Measurements from ENCODE around the gene COX8C. TPM values are rescaled to one million over a fixed set of nuclear protein-coding genes. Genes with fewer than 3 reads are reported as not detected.

The COX8C gene
- total and polyA plus RNA-seq, 10 of the 15 experiments (the other 5 are each of a cell fraction or from before 2014, with no cell fraction given) = 0.15 to 0.20 TPM; not detected in 8

DNA sequence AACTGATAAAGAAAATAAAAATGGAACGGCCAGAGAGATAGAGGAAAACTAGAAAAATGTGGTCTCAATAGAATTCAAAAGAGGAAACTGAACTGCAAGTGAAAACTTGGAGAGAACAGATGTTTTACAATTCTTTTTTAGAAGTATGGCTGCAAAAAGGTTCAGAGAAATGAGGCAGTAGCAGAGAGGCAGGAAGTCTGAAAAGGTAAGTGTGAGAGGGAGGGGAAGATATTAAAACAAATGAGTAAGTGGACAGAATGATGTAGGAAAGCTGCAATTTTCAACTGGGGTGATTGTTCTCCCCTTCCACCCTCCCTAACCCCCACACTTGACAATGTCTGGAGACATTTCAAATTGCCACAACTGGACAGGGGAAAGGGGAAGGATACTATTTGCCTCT is 27.0 kb upstream of the COX8C start:
- BruUV-seq (replicated peaks) = no TSS peak
- TF ChIP-seq NFIC (IDR thresholded peaks at IDR 0.05; ENCODE audit: low read depth, low read length) = 0 out of 2 replicates have a peak, but pooled peaks have one; percentile 22
- TF ChIP-seq YY1 (IDR thresholded peaks at IDR 0.05; ENCODE audit: low read depth, low read length) = no peak
- Histone ChIP-seq H3K9ac (ENCODE audit: control insufficient read depth, insufficient read depth, low read length) (no peak overlapping the region), H3K9me3 (replicated peaks; ENCODE audit: control insufficient read depth, insufficient read depth, low read length) (no peaks in the 10 kb centered on the region), H3K27me3 (replicated peaks in 1 of 2; ENCODE audit: control insufficient read depth in 2 of 2, insufficient read depth in 2 of 2, low read length in 1 of 2) (no peaks in the 10 kb centered on the region), H3K36me3 (ENCODE audit: control insufficient read depth in 2 of 2, insufficient read depth in 2 of 2, low read length in 1 of 2) (peaks cover 0 to 3% of the 10 kb centered on the region in 2 experiments; a peak in 2 of 4 replicates), H3K79me2 (ENCODE audit: control insufficient read depth, insufficient read depth, low read length) (peaks cover 87% of the 10 kb centered on the region), H3K27ac (ENCODE audit: control insufficient read depth, insufficient read depth) (peak overlapping the region; percentile 66), H3K4me1 (ENCODE audit: control insufficient read depth, insufficient read depth, low read length) (peaks cover 27% of the 10 kb centered on the region), H3K4me2 (ENCODE audit: control insufficient read depth, insufficient read depth) (peak overlapping the region; percentile 71), H4K20me1 (ENCODE audit: control insufficient read depth, insufficient read depth) (no peaks in the 10 kb centered on the region), H2AFZ (ENCODE audit: control insufficient read depth, low read depth, low read length) (no peak overlapping the region), H3K4me3 (no peak overlapping the region; the same call in 1 of the 2 replicates)
- WGBS (ENCODE audit: insufficient coverage, insufficient replicate concordance, low lambda C conversion rate, missing lambda C conversion rate) = 0% methylated on average over 1 of the region's 1 CpG
- RAD21 ChIA-PET (ENCODE audit: unreplicated experiment) = interaction anchor here (1.1 to 3.0 kb wide), 2 partner anchors 10 to 12 kb away, joined by 5 to 12 read pairs; no protein-coding TSS in a partner anchor
- ATAC-seq (peak; percentile 64), FAIRE-seq (peak; percentile 65), DNase-seq (ENCODE audit: low read depth, low spot score) (no peak)
- CTCF ChIA-PET = interaction anchor here (4.6 kb wide), 1 partner anchor 10 kb away, joined by 26 read pairs; no protein-coding TSS in a partner anchor
- intact Hi-C loops (cut with micrococcal nuclease; ENCODE audit: unreplicated experiment) (no loop called here), in situ Hi-C loops (cut with MboI) (no loop called here)
- SMC1A ChIA-PET (ENCODE audit: uncharacterized antibody, unreplicated experiment) = interaction anchor here (0.6 to 7.4 kb wide), 4 partner anchors 9 to 28 kb away, joined by 3 to 41 read pairs (median 4); no protein-coding TSS in a partner anchor
- POLR2A ChIA-PET = no interaction called here

DNA sequence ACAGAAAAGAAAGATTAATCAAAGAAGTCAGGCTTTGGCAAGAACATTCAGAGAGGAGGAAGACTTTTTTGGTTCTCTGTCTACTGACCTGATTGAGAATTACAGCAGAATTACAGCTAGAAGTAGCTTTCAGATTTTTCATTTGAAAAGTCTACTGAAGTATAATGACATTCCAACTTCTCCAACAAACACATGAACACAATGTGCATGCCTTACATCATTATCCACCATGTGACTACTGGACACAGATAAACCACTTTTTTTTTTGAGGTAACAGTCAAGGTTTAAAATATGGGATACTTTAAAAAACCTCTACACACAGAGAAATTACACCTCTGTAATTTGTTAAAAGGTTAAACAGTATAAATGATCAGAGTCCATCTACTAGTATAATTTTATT is 26.5 kb upstream of the COX8C start:
- RAD21 ChIA-PET (ENCODE audit: unreplicated experiment) = interaction anchor here (1.1 to 3.0 kb wide), 2 partner anchors 9 to 11 kb away, joined by 5 to 12 read pairs; no protein-coding TSS in a partner anchor
- Histone ChIP-seq H4K20me1 (ENCODE audit: control insufficient read depth, insufficient read depth) (no peaks in the 10 kb centered on the region), H3K79me2 (ENCODE audit: control insufficient read depth, insufficient read depth, low read length) (peaks cover 86% of the 10 kb centered on the region), H3K4me2 (ENCODE audit: control insufficient read depth, insufficient read depth) (peak overlapping the region; percentile 71; the same call in 1 of the 2 replicates), H3K4me1 (ENCODE audit: control insufficient read depth, insufficient read depth, low read length) (peaks cover 27% of the 10 kb centered on the region), H3K9ac (ENCODE audit: control insufficient read depth, insufficient read depth, low read length) (no peak overlapping the region), H2AFZ (ENCODE audit: control insufficient read depth, low read depth, low read length) (no peak overlapping the region), H3K9me3 (replicated peaks; ENCODE audit: control insufficient read depth, insufficient read depth, low read length) (no peaks in the 10 kb centered on the region), H3K36me3 (ENCODE audit: control insufficient read depth in 2 of 2, insufficient read depth in 2 of 2, low read length in 1 of 2) (peaks cover 0 to 3% of the 10 kb centered on the region in 2 experiments; a peak in 2 of 4 replicates), H3K27ac (ENCODE audit: control insufficient read depth, insufficient read depth) (peak overlapping the region; percentile 66), H3K27me3 (replicated peaks in 1 of 2; ENCODE audit: control insufficient read depth in 2 of 2, insufficient read depth in 2 of 2, low read length in 1 of 2) (no peaks in the 10 kb centered on the region), H3K4me3 (no peak overlapping the region; the same call in 1 of the 2 replicates)
- no TSS peak for BruUV-seq (replicated peaks)
- CTCF ChIA-PET = interaction anchor here (4.6 kb wide), 1 partner anchor 10 kb away, joined by 26 read pairs; no protein-coding TSS in a partner anchor
- SMC1A ChIA-PET (ENCODE audit: uncharacterized antibody, unreplicated experiment) = interaction anchor here (0.6 to 7.4 kb wide), 4 partner anchors 8 to 29 kb away, joined by 3 to 41 read pairs (median 4); no protein-coding TSS in a partner anchor
- FAIRE-seq = no peak
- TF ChIP-seq, protein P1, sequence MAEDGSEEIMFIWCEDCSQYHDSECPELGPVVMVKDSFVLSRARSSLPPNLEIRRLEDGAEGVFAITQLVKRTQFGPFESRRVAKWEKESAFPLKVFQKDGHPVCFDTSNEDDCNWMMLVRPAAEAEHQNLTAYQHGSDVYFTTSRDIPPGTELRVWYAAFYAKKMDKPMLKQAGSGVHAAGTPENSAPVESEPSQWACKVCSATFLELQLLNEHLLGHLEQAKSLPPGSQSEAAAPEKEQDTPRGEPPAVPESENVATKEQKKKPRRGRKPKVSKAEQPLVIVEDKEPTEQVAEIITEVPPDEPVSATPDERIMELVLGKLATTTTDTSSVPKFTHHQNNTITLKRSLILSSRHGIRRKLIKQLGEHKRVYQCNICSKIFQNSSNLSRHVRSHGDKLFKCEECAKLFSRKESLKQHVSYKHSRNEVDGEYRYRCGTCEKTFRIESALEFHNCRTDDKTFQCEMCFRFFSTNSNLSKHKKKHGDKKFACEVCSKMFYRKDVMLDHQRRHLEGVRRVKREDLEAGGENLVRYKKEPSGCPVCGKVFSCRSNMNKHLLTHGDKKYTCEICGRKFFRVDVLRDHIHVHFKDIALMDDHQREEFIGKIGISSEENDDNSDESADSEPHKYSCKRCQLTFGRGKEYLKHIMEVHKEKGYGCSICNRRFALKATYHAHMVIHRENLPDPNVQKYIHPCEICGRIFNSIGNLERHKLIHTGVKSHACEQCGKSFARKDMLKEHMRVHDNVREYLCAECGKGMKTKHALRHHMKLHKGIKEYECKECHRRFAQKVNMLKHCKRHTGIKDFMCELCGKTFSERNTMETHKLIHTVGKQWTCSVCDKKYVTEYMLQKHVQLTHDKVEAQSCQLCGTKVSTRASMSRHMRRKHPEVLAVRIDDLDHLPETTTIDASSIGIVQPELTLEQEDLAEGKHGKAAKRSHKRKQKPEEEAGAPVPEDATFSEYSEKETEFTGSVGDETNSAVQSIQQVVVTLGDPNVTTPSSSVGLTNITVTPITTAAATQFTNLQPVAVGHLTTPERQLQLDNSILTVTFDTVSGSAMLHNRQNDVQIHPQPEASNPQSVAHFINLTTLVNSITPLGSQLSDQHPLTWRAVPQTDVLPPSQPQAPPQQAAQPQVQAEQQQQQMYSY (CRISPR knock-in tag; IDR thresholded peaks at IDR 0.05) = no peak
- no peak for TF ChIP-seq MTA3 (IDR thresholded peaks at IDR 0.05; ENCODE audit: borderline replicate concordance, low read length)
- TF ChIP-seq BCL11A (IDR thresholded peaks at IDR 0.05; ENCODE audit: low read depth, low read length) = no peak
- no peak for TF ChIP-seq CBX5 (IDR thresholded peaks at IDR 0.05; ENCODE audit: low read depth)
- TF ChIP-seq, protein P2, sequence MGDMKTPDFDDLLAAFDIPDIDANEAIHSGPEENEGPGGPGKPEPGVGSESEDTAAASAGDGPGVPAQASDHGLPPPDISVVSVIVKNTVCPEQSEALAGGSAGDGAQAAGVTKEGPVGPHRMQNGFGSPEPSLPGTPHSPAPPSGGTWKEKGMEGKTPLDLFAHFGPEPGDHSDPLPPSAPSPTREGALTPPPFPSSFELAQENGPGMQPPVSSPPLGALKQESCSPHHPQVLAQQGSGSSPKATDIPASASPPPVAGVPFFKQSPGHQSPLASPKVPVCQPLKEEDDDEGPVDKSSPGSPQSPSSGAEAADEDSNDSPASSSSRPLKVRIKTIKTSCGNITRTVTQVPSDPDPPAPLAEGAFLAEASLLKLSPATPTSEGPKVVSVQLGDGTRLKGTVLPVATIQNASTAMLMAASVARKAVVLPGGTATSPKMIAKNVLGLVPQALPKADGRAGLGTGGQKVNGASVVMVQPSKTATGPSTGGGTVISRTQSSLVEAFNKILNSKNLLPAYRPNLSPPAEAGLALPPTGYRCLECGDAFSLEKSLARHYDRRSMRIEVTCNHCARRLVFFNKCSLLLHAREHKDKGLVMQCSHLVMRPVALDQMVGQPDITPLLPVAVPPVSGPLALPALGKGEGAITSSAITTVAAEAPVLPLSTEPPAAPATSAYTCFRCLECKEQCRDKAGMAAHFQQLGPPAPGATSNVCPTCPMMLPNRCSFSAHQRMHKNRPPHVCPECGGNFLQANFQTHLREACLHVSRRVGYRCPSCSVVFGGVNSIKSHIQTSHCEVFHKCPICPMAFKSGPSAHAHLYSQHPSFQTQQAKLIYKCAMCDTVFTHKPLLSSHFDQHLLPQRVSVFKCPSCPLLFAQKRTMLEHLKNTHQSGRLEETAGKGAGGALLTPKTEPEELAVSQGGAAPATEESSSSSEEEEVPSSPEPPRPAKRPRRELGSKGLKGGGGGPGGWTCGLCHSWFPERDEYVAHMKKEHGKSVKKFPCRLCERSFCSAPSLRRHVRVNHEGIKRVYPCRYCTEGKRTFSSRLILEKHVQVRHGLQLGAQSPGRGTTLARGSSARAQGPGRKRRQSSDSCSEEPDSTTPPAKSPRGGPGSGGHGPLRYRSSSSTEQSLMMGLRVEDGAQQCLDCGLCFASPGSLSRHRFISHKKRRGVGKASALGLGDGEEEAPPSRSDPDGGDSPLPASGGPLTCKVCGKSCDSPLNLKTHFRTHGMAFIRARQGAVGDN (IDR thresholded peaks at IDR 0.05) = no peak
- TF ChIP-seq SIN3A (IDR thresholded peaks at IDR 0.05; ENCODE audit: low read depth, low read length) = no peak
- intact Hi-C loops (cut with micrococcal nuclease; ENCODE audit: unreplicated experiment) = no loop called here
- DNase-seq (ENCODE audit: low read depth, low spot score) = no peak
- no peak for ATAC-seq
- in situ Hi-C loops (cut with MboI) = no loop called here
- POLR2A ChIA-PET = no interaction called here

All from GM12878 (cell line).